NCI-H1417 treated with DMSO at 0.1 percent for 48 hours (cell line): ENCODE data around the gene BAZ2A.
"Not testable (repeated sequence)": the region's sequence is repeated elsewhere in the genome, so short reads cannot be mapped to it uniquely, and the experiment has no call there.

Source experiments
- DNase-seq: peaks from one replicate; lab custom pipeline; 2025; lab: John Stamatoyannopoulos, UW

Gene BAZ2A

GRCh38 chr12:56593909-56594621 is 36.1 kb downstream of the BAZ2A start:
- peak; percentile 6 for DNase-seq

GRCh38 chr12:56591961-56592360 is 38.2 kb downstream of the BAZ2A start:
- no peak for DNase-seq

GRCh38 chr12:56591126-56591525 is 39.0 kb downstream of the BAZ2A start:
- peak; percentile 46 for DNase-seq

GRCh38 chr12:56590237-56590830 is 39.8 kb downstream of the BAZ2A start:
- no peak for DNase-seq

GRCh38 chr12:56589783-56590182 is 40.3 kb downstream of the BAZ2A start:
- DNase-seq, result no peak

DNA sequence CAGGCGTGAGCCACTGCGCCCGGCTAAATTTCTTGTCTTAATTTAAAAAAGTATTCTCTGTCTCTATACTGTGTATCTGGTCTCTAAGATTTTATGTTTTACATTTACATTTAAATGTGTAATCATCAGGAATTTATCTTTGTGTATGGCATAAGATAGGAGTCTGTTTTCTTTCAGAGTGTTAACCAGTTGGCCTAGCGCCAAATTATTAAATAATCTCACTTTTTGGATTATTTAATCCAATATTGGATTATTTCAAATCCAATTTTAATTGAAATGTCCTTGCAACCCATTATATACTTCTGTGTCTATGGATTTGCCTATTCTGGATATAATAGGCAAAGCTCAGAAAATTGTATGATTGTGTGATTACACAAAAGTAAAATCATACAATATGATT is 45.0 kb downstream of the BAZ2A start:
- no peak for DNase-seq

DNA sequence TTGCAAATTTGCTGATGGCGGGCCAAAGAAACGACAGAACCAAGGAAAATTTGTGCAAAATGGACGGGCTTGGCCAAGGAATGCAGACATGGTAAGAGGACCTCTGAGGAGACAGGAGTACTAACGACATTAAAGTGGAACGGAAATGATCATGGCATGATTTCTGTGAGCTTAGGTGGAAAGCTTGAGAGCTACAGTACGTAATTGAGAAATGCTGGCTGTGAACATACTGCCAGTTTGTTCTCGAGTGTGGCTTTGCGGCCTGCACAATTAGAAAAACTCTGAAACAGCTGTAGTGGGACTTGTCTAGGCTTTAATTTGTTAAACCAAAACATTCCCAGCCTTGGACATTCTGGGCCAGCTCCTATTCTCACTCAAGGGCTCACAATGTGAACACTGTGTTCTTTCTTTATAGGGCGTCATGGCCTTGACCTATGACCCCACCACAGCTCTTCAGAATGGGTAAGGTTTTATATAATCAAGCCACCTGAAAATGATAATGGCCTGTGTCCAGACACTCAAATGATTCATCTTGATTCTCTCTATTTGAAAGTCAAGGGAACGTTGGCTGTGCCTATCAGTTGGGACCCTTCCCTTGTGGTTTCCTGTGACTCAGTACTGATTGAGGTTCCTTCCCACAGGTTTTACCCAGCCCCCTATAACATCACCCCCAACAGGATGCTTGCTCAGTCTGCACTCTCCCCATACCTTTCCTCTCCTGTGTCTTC is 48.5 kb downstream of the BAZ2A start:
- no peak for DNase-seq

- DNase-seq, result no peak
These were observed 51.1 kb downstream of the BAZ2A start for GRCh38 chr12:56578983-56579546.

GRCh38 chr12:56577248-56577647 is 52.9 kb downstream of the BAZ2A start:
- not testable (repeated sequence) for DNase-seq

DNA sequence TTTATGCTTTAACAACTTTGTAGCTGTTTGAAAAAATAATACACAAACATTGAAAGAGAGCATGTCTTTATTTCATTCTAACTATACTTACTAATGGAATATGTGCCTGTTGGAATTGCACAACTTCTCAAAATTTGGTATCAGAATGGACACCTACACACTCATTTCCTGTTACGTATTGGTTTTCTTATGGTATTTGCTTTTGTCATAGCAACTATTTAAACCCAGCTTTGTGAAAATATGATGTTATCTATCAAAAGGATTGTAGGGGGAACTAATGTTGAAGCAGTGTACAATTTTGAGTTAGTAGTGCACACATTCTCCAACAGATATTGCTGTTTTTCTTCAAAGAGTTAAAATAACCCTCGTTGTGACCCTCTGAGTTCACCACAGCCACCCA is 55.9 kb downstream of the BAZ2A start:
- DNase-seq, result no peak

DNA sequence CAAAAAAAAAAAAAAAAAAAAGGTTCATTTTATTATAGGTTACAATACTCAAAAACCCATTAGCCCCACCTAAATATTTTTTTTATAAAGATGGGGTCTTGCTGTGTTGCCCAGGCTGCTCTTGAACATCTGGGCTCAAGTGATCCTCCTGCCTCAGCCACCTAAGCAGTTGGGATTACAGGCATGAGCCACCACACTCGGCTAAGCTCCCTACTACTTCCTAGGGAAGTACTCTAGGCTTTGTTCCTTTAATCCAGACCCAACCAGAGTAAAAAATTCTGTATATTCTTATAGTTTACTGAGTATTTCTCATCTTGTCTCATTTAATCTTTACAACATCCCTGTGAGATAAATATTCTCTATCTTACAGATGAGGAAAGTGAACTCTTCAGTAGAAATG is 57.8 kb downstream of the BAZ2A start:
- DNase-seq, result no peak

GRCh38 chr12:56571121-56571520 is 59.0 kb downstream of the BAZ2A start:
- no peak for DNase-seq

DNA sequence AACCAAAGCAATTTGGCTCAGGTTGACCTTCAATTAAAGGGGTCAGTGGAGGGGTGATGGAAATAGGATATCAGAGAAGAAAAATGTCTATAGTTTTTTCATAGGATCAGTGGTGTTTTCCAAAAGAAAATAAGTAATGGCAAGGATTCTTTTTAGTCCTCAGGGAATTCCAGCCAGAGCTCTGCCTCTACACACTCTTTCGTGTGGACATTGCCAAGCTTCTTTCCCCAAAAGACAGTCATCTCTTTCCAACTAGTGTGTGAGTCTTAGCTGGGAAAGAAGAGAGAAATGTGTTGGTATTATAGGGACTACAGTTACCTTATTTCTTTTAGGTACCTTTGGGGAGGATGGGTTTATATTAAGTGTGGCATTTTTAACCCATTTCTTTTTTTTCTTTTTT is 62.0 kb downstream of the BAZ2A start:
- no peak for DNase-seq

DNA sequence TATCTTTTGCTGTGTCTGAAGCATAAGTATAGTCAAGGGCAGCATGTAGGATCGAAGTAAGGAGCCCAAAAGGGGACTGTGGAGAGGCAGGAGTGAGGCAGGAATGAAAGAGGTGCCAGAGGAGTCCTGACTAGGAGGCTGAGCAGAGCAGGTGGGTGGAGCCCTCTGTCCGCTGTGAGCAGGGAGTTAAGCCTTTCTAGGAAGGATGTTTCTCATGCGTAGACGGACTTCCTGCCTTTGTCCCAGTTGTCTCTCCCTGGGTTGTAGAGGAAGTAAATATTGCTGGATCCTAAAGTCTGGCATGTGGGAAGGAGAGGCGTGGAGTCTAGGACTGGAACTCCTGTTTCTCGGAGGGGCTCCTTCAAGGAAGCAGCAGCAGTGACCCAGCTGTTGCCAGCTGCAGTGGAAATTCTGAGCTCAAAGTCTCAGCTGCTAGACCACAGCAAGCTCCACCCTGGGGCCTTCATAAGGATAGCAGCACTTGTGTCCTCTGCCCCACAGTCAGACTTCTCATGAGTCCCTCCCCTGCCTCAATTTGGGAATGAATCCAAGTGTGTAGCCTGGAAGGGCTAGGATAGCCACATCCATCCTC is 64.5 kb downstream of the BAZ2A start:
- DNase-seq, result no peak

DNA sequence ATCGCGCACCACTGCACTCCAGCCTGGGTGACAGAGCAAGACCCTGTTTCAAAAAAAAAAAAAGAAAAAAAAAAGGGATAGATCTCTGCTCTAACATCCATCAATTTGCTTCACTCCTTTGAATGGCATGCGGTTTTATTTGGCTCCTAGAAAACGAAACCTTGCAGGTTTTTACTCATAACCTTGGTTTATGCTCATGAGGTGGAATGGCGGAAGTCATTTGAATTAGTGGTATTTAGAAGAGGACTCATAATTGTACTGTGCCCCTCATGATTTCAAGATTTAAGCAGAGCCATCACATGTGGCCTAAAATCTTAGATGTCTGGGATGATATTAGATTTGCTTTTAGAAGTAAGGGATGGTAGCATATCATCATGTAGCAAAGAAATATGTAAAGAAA is 79.1 kb downstream of the BAZ2A start:
- DNase-seq, result no peak

- no peak for DNase-seq
These were observed 83.4 kb downstream of the BAZ2A start for GRCh38 chr12:56546680-56547079.
